RKO (cell line): Measurements from ENCODE around the gene NAT8L.

Experiments used
- DNase-seq: peaks from one replicate; pipeline ENCODE4 v3.0.0-alpha.2; 2016; ENCODE audit warnings: low spot score

NAT8L gene

DNA sequence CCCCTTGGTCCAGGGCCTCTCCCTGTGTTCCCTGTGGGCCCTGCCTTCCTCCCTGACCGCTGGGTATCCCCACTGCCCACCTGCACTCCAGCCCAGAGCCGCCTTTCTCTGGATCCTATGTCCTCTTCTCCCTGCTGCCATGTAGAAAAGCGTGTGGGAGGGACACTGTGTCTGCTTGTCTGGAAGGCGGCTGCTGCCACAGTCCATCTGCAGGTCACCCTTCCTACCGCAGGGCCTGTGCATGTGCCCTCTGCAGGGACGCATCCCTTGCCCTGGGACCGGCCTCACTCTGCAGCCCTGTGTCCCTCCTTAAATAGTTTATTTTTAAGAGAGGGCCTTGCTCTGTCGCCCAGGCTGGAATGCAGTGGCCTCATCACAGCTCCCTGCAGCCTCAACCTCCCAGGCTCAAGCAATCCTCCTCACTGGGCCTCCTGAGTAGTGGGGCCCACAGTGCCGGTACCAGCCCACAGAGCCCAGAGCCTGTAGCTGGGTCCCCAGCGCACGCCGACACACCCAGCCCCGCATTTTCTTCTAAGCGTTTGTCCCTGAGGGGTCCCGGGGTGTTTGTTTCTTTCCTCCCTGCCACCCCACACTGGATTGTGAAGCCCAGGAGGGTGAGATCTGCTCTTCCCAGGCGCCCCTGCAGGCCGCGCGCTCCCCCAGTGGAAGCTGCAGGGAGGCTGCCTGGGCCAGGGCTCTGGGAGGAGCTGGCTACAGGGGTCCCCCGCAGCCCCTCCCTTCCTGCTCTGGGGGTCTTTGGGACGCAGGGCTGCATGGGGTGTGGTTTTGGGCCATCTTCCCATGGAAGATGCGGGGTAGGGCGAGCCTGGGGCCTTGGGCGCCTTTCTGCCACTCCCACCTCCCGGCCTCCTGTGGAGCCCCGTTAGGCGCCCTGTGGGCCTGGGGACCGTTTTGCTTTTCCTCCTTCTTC is 12.8 kb upstream of the NAT8L start:
- no peak for DNase-seq

- DNase-seq = no peak
Measured at GRCh38 chr4:2047031-2047660, 12.0 kb upstream of the NAT8L start.

GRCh38 chr4:2047781-2048581 is 11.1 kb upstream of the NAT8L start:
- no peak for DNase-seq

GRCh38 chr4:2048831-2049230 is 10.3 kb upstream of the NAT8L start:
- no peak for DNase-seq

DNA sequence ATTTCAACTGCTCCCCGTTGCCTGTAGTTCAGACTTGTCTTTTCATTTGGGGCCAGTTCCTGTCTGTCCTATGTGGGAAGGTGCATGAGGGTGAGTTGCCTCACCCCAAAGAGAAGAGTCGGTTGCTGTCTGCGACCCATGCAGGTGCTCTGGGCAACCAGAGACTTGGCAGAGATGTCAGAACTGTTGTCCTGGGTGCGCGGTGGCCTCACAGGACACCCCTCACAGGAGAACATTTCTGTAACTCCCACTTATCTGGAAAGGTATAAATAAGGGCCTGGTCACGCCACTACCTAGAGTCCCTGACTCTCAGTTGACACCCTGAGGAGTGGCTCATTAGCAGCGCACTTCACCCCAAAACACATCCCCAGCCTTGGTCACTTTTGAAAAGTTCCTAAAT is 9.7 kb upstream of the NAT8L start:
- no peak for DNase-seq

GRCh38 chr4:2049811-2050210 is 9.3 kb upstream of the NAT8L start:
- no peak for DNase-seq

DNA sequence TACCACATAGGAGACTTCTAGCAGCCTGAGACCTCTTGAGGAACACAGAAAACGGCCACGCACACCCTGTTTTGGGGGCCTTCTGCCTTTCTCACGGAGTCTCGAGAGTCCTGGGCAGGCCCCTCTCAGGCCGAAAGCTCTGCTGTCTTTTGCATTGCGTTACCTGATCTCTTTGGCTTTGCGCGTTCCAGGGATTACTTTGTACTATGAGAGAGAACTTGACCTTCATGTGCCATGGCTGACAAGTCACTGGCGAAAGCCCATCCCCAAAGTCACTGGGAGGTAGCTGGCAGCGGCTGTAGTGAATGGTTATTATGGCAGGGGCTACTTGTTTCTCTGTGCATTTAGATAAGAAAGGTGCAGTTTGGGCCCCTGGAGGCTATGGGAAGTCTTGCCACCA is 8.0 kb upstream of the NAT8L start:
- no peak for DNase-seq

GRCh38 chr4:2054217-2054616 is 4.9 kb upstream of the NAT8L start:
- no peak for DNase-seq

GRCh38 chr4:2057382-2058065 is 1.6 kb upstream of the NAT8L start:
- no peak for DNase-seq

- DNase-seq = no peak
Measured at GRCh38 chr4:2058264-2059045, 672 bp upstream of the NAT8L start.

DNA sequence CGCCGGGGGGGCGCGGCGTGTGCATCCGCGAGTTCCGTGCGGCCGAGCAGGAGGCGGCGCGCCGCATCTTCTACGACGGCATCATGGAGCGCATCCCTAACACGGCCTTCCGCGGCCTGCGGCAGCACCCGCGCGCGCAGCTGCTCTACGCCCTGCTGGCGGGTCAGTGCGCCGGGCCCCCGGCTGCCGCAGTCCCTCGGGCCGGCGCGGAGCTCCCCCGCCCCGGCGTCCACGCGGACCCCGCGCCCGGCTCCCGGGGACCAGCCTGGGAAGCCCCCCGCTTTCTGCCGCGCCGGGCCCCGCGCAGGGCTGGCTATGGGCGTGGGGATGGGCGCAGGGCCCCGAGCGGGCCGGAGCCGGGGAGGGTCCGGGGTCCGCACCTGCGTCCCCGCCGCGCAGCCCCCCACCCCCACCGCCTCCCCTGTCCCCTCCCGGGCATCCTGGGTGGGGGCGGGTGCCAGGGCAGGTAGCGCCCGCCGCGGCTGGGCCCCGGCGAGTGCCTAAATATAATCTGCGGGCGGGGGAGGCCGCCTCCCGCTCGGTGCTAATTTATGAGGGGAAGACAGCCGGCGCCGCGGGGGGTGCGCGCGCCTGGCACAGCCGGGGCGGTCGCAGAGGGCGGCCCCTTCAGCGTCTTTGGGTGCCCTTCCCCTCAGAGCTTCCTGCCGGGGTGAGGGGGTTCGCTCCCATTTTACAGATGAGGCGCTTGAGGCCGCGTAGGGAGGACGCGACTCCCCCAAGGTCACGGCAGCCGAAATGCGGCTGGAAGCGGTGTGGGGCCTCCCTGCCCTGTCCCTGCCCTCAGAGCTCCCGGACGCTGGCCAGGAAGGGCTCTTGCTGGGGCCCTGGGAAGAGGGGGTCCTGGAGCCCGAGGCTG is 837 bp downstream of the NAT8L start:
- no peak for DNase-seq

- DNase-seq = no peak
Measured at GRCh38 chr4:2060611-2061185, 1.6 kb downstream of the NAT8L start.

DNA sequence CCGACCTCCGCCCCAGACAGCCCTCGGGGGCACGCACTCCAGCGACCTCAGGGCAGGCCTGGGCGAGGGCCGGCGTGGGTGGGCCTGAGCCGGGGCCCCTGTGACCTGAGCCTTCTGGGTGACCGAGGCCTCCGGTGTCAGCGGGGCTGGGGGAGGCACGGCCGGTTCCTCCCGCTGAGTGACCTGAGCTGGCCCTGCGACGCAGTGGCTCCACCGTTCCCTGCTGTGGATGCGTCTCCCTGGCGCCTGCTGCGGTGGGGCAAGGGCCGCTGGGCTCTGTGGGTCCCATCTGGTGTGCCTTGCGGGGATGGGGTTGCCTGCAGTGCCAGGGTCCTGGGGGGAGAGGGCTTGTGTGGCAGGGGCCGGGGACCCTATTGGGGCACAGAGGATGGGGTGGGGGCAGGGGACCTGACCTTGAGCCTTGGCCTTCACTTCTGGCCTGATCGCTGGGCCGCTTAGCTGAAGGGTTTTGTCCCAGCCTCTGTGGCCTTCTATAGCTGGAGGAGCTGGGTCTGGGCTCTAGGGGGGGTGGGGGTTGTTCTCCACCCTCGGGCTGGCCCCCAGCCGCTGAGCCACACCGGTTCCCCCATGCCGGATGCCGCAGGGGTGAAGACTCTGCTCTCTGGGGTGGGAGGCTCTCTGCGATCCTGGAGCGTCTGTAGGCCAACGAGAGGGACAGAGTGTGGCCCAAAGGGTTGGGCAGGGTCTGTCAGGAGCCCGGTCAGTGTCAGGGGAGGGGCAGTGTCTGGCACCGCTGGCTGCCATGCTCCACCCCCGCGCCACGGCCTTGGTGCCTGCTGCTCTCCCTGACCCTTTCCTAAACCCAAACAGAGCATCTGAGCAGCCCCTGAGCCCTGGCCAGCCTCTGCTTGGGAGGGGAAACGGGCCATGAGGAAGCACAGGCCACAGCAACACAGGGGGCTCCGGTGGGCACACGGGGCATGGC is 2.3 kb downstream of the NAT8L start:
- DNase-seq = no peak

DNA sequence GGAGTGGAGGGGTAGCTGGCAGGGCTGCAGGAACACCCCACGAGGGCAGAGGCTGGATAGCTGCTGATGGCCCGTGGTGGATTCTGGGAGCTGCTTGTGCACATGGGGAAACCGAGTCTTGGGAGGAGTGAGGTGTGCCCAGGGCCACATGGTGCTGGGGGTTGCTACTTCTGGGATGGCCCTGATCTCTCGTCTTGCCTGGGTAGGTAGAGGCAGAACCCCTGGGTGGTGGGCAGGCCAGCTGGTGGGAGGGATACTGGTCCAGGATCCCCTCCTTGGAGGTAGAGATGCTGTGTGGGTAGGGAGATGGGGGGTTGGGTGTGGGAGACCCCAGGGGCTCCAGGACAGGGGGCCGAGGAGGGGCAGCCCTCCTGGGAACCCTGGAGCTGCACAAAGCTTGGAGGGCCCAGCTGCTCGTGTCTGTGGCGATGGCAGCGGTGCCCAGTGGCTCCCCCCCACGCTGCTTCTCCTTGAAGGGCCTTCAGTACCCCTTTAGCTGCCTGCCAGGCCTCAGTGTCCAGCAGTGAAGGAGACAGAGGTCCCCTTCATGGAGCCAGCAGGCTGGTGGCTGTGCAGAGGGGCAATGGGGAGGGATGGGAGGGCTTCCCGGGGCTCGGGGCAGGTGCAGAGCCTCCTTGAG is 3.2 kb downstream of the NAT8L start:
- DNase-seq = no peak

- DNase-seq = no peak
Measured at GRCh38 chr4:2062808-2063524, 3.8 kb downstream of the NAT8L start.

GRCh38 chr4:2063557-2064275 is 4.6 kb downstream of the NAT8L start:
- no peak for DNase-seq
